Activated B cell treated with CpG ODN at 0.5 μM for 24 hours (primary cell): ENCODE data around the gene ABCB11. TPM values are rescaled to one million over a fixed set of nuclear protein-coding genes. Genes with fewer than 3 reads are reported as not detected.

ENCODE experiments used
- ATAC-seq: fragments of 200-7000 bp; cut with Tn5 transposase; one replicate; pipeline ENCODE4 v1.10.0; 2021; ENCODE audit warnings: low read depth, mild to moderate bottlenecking, moderate library complexity
- CTCF ChIA-PET: fragments of 350-600 bp; sonication (Branson Sonifier 250); formaldehyde crosslinking; loops from one replicate; lab custom pipeline; 2021; ENCODE audit warnings: antibody characterized with exemption; lab: Charles Lee
- POLR2A ChIA-PET: fragments of 350-600 bp; sonication (Branson Sonifier 250); formaldehyde crosslinking; loops from one replicate; lab custom pipeline; 2021; ENCODE audit warnings: antibody characterized with exemption; lab: Charles Lee
- DNase-seq: peaks from one replicate; pipeline ENCODE4 v3.0.0; 2022
- H3K27ac Mint-ChIP-seq: one replicate; pipeline ENCODE4 v1.8.0; 2020; ENCODE audit warnings: mixed read lengths
- H3K27me3 Mint-ChIP-seq: one replicate; pipeline ENCODE4 v1.8.0; 2021; ENCODE audit warnings: mixed read lengths
- H3K36me3 Mint-ChIP-seq: one replicate; pipeline ENCODE4 v1.8.0; 2021; ENCODE audit warnings: low read depth, mixed read lengths
- H3K4me1 Mint-ChIP-seq: one replicate; pipeline ENCODE4 v1.8.0; 2021; ENCODE audit warnings: mixed read lengths
- H3K4me3 Mint-ChIP-seq: one replicate; pipeline ENCODE4 v1.8.0; 2020; ENCODE audit warnings: mild to moderate bottlenecking, mixed read lengths
- H3K9me3 Mint-ChIP-seq: one replicate; pipeline ENCODE4 v1.8.0; 2020; ENCODE audit warnings: mixed read lengths
- intact Hi-C: fragments of 100-400 bp; cut with micrococcal nuclease; formaldehyde crosslinking; loops from one replicate; pipeline ENCODE4 v1.15.1; 2024
- total RNA-seq: library from RNA; stranded (reverse); gene quantifications from 2 replicates; pipeline ENCODE4 v1.2.3, GENCODE V29; 2022
- TF ChIP-seq, protein P1 (sequence below): fragments of 200-600 bp; IDR thresholded peaks from one replicate; pipeline ENCODE4 v1.8.0; 2022; ENCODE audit warnings: antibody characterized with exemption, mild to moderate bottlenecking

ABCB11 gene
- total RNA-seq, 1 donor from 2014 or later: not detected

DNA sequence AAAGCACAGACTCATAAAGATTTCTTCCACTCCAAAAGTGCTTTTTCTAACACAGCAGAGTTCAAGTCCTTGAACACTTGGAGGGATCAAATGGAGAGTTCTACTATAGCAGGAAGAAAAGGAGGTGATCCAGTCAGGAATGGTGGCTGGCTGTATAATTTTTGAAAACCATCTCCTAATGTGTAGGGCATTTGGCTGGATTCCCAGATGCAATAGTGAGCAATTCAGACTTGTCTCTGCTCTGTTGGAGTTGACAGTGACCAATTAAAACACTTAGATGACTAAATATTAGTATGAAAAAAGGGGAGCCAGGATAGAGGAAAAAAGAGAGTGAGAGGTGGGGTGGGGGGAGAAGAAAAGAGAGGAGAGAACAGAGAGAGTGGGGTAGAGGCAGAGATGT, 135.4 kb downstream of the ABCB11 start:
- Mint-ChIP-seq H3K4me1 (peaks cover under 1% of the 10 kb centered on the region), H3K4me3 (no peak overlapping the region), H3K27me3 (peaks cover 5% of the 10 kb centered on the region), H3K27ac (no peak overlapping the region), H3K9me3 (no peaks in the 10 kb centered on the region), H3K36me3 (no peaks in the 10 kb centered on the region)
- ChIA-PET POLR2A (no interaction called here), CTCF (no interaction called here)
- TF ChIP-seq, protein P1, sequence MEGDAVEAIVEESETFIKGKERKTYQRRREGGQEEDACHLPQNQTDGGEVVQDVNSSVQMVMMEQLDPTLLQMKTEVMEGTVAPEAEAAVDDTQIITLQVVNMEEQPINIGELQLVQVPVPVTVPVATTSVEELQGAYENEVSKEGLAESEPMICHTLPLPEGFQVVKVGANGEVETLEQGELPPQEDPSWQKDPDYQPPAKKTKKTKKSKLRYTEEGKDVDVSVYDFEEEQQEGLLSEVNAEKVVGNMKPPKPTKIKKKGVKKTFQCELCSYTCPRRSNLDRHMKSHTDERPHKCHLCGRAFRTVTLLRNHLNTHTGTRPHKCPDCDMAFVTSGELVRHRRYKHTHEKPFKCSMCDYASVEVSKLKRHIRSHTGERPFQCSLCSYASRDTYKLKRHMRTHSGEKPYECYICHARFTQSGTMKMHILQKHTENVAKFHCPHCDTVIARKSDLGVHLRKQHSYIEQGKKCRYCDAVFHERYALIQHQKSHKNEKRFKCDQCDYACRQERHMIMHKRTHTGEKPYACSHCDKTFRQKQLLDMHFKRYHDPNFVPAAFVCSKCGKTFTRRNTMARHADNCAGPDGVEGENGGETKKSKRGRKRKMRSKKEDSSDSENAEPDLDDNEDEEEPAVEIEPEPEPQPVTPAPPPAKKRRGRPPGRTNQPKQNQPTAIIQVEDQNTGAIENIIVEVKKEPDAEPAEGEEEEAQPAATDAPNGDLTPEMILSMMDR: no peak
- ATAC-seq (no peak), DNase-seq (no peak)
- intact Hi-C loops: loop anchor here (10.0 kb wide), 1 partner anchor 181 kb away; no protein-coding TSS in a partner anchor

DNA sequence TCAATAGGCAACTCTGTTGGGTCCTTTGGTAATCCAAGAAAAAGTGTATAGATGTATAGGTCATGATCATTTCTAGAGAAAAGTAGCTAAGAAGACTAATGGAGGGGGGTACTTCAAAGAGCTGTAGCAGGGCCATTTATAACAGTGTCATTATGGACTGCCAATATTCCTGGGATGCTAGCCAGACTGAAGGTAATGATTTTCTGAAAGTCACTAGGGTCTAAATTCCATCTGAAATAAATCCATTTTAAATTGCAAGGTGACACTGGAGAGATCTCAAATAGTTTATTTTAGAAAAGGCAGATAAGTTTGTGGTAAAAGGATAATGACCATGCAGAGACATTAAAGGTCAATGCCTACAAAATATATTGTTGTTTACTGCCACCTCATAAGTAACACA, 136.4 kb downstream of the ABCB11 start:
- intact Hi-C loops: loop anchor here (5.0 to 10.0 kb wide), 2 partner anchors 180 to 437 kb away; partner anchors contain the start of gene CERS6
- Mint-ChIP-seq H3K27me3 (peaks cover 5% of the 10 kb centered on the region), H3K27ac (no peak overlapping the region), H3K9me3 (no peaks in the 10 kb centered on the region), H3K36me3 (peaks cover 3% of the 10 kb centered on the region), H3K4me1 (peaks cover 11% of the 10 kb centered on the region), H3K4me3 (no peak overlapping the region)
- POLR2A ChIA-PET: no interaction called here
- TF ChIP-seq, protein P1: no peak
- DNase-seq: no peak
- ATAC-seq: no peak
- CTCF ChIA-PET: no interaction called here

- intact Hi-C loops: loop anchor here (5.0 to 10.0 kb wide), 2 partner anchors 179 to 437 kb away; partner anchors contain the start of gene CERS6
- ATAC-seq (no peak), DNase-seq (no peak)
- H3K36me3 Mint-ChIP-seq: peaks cover 3% of the 10 kb centered on the region
- no peaks in the 10 kb centered on the region for H3K9me3 Mint-ChIP-seq
- POLR2A ChIA-PET: no interaction called here
- peaks cover 5% of the 10 kb centered on the region for H3K27me3 Mint-ChIP-seq
- TF ChIP-seq, protein P1: no peak
- no peak overlapping the region for H3K4me3 Mint-ChIP-seq
- peaks cover 11% of the 10 kb centered on the region for H3K4me1 Mint-ChIP-seq
- CTCF ChIA-PET: no interaction called here
- no peak overlapping the region for H3K27ac Mint-ChIP-seq
Measured at GRCh38 chr2:168894101-168894500, 137.0 kb downstream of the ABCB11 start.

GRCh38 chr2:168892327-168892726, 138.8 kb downstream of the ABCB11 start:
- Mint-ChIP-seq H3K36me3 (peaks cover 3% of the 10 kb centered on the region), H3K4me1 (peaks cover 11% of the 10 kb centered on the region), H3K9me3 (no peaks in the 10 kb centered on the region), H3K27ac (no peak overlapping the region), H3K27me3 (peaks cover 5% of the 10 kb centered on the region), H3K4me3 (no peak overlapping the region)
- POLR2A ChIA-PET: no interaction called here
- DNase-seq (no peak), ATAC-seq (no peak)
- intact Hi-C loops: loop anchor here (5.0 to 10.0 kb wide), 2 partner anchors 178 to 435 kb away; partner anchors contain the start of gene CERS6
- CTCF ChIA-PET: no interaction called here
- TF ChIP-seq, protein P1: no peak

GRCh38 chr2:168890006-168890782, 140.9 kb downstream of the ABCB11 start, which contains the start of gene SPC25:
Gene SPC25 (minus strand): TSS chr2:168890430. CDS start chr2:168889519, 911 bp downstream.
- DNase-seq (peak; percentile 73), ATAC-seq (peak; percentile 100)
- ChIA-PET CTCF (no interaction called here), POLR2A (no interaction called here)
- intact Hi-C loops: loop anchor here (5.0 to 10.0 kb wide), 2 partner anchors 175 to 433 kb away; partner anchors contain the start of gene CERS6
- H3K27ac Mint-ChIP-seq: no peak within 1 kb of the TSS
- TF ChIP-seq, protein P1: no peak
- H3K36me3 Mint-ChIP-seq: peaks cover 3% of the 10 kb centered on the region
- H3K9me3 Mint-ChIP-seq: no peaks in the 10 kb centered on the region
- H3K4me1 Mint-ChIP-seq: peaks cover 11% of the 10 kb centered on the region
- peaks cover 5% of the 10 kb centered on the region for H3K27me3 Mint-ChIP-seq
- H3K4me3 Mint-ChIP-seq: peak within 1 kb of the TSS; percentile 91
